PFSK-1 (cell line): ENCODE measurements around the gene SCN1A.

Experiments
- FOXP2 ChIP-seq: optimal IDR thresholded peaks from 2 replicates; pipeline ENCODE3; 2011; ENCODE audit warnings: borderline replicate concordance, control low read depth, inconsistent platforms; ENCODE audit not compliant: insufficient read depth; ENCODE audit errors: extremely low read length, extremely low read depth
- POLR2AphosphoS5 ChIP-seq: IDR thresholded peaks from 2 replicates; pipeline ENCODE4 v1.6.1; 2012; ENCODE audit warnings: low read depth, mild to moderate bottlenecking, control low read depth, low read length, moderate library complexity
- SIN3A ChIP-seq: IDR thresholded peaks from 2 replicates; pipeline ENCODE4 v1.6.1; 2012; ENCODE audit warnings: mild to moderate bottlenecking, low read length, moderate library complexity, borderline replicate concordance; ENCODE audit not compliant: insufficient read depth
- TAF1 ChIP-seq: IDR thresholded peaks from 2 replicates; pipeline ENCODE4 v1.6.1; 2012; ENCODE audit warnings: low read length, control low read depth, borderline replicate concordance; ENCODE audit not compliant: insufficient read depth
- TF ChIP-seq, protein P1 (sequence below), 2 experiments: IDR thresholded peaks; 2 replicates each; pipeline versions ENCODE4 v1.6.1 to v1.8.0; 2011 to 2012; ENCODE audit warnings: low read depth in 2 of 2, low read length in 2 of 2, control low read depth in 1 of 2, inconsistent platforms in 1 of 2, mild to moderate bottlenecking in 1 of 2, moderate library complexity in 1 of 2; ENCODE audit not compliant: insufficient read depth in 1 of 2

Gene SCN1A

DNA sequence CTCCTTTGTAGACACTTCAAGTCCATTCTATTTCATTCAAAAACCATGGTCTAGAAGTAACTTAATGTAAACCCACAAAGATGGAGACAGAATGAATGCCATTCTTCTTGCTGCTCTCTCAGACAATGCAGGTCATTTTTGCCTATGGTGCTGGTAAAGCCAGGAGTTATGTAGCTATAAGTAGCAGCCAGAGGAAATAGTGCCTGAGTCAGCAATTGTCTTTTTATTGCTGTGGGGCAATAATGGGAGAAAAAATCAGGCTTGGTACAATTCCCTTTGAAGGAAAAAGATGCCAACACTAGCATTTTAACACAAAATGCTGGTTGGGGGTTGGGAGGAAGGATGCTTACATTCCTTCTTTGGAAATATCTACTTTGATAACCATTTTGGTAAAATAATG, 43.5 kb downstream of the SCN1A start:
- TF ChIP-seq FOXP2 (no peak), TAF1 (no peak), SIN3A (no peak), POLR2AphosphoS5 (no peak)
- TF ChIP-seq, protein P1, sequence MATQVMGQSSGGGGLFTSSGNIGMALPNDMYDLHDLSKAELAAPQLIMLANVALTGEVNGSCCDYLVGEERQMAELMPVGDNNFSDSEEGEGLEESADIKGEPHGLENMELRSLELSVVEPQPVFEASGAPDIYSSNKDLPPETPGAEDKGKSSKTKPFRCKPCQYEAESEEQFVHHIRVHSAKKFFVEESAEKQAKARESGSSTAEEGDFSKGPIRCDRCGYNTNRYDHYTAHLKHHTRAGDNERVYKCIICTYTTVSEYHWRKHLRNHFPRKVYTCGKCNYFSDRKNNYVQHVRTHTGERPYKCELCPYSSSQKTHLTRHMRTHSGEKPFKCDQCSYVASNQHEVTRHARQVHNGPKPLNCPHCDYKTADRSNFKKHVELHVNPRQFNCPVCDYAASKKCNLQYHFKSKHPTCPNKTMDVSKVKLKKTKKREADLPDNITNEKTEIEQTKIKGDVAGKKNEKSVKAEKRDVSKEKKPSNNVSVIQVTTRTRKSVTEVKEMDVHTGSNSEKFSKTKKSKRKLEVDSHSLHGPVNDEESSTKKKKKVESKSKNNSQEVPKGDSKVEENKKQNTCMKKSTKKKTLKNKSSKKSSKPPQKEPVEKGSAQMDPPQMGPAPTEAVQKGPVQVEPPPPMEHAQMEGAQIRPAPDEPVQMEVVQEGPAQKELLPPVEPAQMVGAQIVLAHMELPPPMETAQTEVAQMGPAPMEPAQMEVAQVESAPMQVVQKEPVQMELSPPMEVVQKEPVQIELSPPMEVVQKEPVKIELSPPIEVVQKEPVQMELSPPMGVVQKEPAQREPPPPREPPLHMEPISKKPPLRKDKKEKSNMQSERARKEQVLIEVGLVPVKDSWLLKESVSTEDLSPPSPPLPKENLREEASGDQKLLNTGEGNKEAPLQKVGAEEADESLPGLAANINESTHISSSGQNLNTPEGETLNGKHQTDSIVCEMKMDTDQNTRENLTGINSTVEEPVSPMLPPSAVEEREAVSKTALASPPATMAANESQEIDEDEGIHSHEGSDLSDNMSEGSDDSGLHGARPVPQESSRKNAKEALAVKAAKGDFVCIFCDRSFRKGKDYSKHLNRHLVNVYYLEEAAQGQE (IDR thresholded peaks at IDR 0.05; ENCODE audit: insufficient read depth in 1 of 2, low read depth in 2 of 2, low read length in 2 of 2): no peak

GRCh38 chr2:166082736-166083135, 45.1 kb downstream of the SCN1A start:
- TF ChIP-seq SIN3A: no peak
- TF ChIP-seq POLR2AphosphoS5: no peak
- no peak for TF ChIP-seq FOXP2
- TF ChIP-seq, protein P1 (IDR thresholded peaks at IDR 0.05; ENCODE audit: insufficient read depth in 1 of 2, low read depth in 2 of 2, low read length in 2 of 2): no peak
- TF ChIP-seq TAF1: no peak

DNA sequence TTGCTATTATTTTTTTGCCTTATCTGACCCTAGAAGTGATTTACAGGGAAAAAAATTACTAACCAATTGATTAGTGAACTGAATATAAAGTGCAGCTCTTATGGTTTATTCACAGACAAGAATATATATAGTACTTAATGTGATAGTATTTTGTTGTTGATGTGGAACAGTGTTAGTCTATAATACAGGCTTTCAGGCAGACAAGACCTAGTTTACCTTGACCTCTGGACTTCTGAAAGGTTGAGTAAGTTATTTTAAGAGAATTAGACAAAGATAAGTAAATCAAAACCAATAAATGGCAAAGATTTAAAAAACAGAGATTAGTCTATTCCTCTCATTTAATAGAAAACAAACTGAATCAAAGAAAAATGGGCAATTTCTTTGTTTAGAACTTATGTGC, 46.0 kb downstream of the SCN1A start:
- TF ChIP-seq TAF1: no peak
- no peak for TF ChIP-seq FOXP2
- no peak for TF ChIP-seq SIN3A
- TF ChIP-seq, protein P1 (IDR thresholded peaks at IDR 0.05; ENCODE audit: insufficient read depth in 1 of 2, low read depth in 2 of 2, low read length in 2 of 2): no peak
- TF ChIP-seq POLR2AphosphoS5: no peak

DNA sequence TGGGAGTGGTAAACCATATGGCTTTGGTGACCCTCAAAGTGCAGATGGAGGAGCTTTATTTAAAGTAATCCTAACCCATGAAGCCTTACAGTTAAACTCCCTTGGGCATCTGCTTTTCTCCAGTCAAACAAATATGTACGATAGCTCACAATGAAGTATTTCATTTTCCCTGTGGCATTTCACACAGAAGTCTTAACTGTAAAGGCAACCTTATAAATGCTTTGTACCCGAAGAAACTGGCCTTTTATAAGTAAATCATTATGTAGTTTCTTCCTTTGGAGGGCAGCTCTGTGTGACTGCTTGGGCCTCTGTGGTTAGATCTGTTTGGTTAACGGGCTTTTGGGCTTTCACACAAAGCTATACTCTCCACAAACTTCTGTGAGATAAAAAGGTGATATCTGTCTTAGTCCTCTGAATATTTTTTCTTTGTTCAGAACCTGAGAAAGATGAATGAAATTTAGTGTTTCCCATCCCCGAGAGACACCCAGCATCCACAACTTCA, 46.6 kb downstream of the SCN1A start:
- TF ChIP-seq FOXP2 (no peak), SIN3A (no peak), POLR2AphosphoS5 (no peak)
- TF ChIP-seq, protein P1 (IDR thresholded peaks at IDR 0.05; ENCODE audit: insufficient read depth in 1 of 2, low read depth in 2 of 2, low read length in 2 of 2): no peak

- TF ChIP-seq, protein P1 (IDR thresholded peaks at IDR 0.05; ENCODE audit: insufficient read depth in 1 of 2, low read depth in 2 of 2, low read length in 2 of 2): no peak
- TF ChIP-seq FOXP2: no peak
- TF ChIP-seq POLR2AphosphoS5: no peak
- no peak for TF ChIP-seq SIN3A
- TF ChIP-seq TAF1: no peak
Observed at GRCh38 chr2:166074430-166074829, 53.4 kb downstream of the SCN1A start.
